Measurements from ENCODE around the gene KCNAB3.

Gene KCNAB3

GRCh38 chr17:7875804-7876370 is 53.8 kb downstream of the KCNAB3 start:
- DNase-seq: no peak

- no peak for DNase-seq
Observed at GRCh38 chr17:7873051-7873450, 56.6 kb downstream of the KCNAB3 start.
